GM19239 (cell line): ENCODE measurements around the gene EEFSEC.

Experiments used
- DNase-seq: peaks from one replicate; pipeline ENCODE4 v3.0.0; 2011; ENCODE audit warnings: low spot score; ENCODE audit not compliant: insufficient read length
- FAIRE-seq: peaks from 2 replicates; lab custom pipeline; 2011; peaks lifted over from hg19 to GRCh38; lab: Jason Lieb, UNC

EEFSEC gene

GRCh38 chr3:128267541-128267940 is 114.3 kb downstream of the EEFSEC start:
- FAIRE-seq, result no peak
- no peak for DNase-seq

DNA sequence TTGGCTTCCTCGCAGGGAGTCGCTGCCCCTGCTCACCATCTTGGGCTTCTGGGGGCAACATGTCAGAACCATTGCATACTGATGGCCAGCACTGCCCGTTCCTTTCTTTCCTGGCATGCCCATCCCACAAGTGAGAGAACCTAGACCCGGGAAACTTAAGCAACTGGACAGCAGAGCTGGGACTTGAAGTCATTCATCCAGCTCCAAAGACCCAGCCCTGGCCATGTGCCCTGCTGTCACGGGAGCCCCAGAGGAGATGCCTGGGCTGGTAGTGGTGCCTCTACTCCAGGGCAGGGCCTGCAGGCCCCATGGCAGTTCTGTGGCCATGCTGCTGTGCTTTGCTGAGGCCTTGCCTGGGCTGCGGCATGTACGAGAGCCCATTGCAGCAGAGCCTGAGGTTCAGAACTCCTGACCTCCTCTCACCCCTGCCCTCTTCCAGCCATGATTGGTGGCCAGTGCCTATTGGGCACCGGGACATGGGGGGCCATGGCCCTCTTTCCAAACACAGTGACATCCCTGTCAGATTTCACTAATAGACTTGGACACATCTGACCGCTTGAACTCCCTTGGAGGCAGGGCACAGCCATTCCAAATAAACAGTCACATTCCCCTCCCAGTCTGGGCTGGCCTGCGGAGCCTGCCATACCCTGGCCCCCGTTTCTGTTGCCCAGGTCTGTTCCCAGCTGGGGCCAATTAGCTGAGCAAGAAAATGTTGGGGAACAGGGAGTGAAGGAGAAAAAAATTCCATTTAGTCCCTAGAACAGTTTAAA is 115.9 kb downstream of the EEFSEC start:
- no peak for DNase-seq

GRCh38 chr3:128269796-128270195 is 116.5 kb downstream of the EEFSEC start:
- FAIRE-seq (no peak), DNase-seq (no peak)

More for the DNA sequence above, 115.9 kb downstream of the EEFSEC start:
- FAIRE-seq, result no peak

DNA sequence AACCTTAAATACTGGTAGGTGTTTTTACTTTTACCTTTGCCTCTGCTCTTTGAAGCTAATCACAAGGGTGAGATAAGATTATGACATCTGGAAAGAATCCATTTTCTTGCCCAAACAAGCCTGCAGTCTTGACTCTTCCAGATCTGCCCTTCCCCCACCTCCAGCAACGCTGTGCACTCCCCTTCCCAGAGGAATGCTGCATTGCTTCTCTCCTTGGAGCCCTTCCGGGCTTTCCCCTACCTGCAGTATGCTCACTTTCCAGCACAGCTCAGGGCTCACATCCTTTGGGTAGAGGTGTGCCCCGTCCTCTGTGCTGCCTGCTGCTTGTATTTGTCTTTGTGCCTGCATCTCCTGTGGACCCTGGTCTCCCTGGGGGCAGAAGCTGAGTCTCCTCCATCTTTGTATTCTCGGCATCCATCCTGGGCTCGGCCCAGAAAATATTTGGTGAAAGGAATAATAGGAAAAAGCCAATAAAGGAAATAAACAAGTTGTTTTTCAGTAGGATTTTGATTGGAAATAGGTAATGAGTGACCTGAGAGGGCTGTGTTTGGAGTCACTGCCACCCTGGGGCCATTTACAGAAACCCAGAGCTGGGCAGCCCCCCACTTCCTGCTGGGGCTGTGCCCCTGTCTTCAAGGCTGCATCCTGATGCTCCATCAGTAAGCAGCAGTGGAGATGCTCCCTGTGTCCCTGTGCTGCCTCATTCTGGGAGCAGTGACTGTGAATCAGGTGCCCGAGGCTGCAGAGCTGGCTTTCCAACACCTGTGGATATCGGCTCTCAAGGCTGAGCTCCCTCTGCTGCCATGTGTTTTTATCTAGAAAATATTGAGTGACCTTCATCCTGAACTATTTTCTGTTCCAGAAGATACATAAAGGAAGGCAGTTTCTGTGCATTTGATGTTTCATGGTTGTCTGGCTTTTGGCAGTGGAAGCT is 117.5 kb downstream of the EEFSEC start:
- FAIRE-seq, result no peak
- no peak for DNase-seq

- DNase-seq (no peak), FAIRE-seq (no peak)
Measured at GRCh38 chr3:128271536-128272332, 118.5 kb downstream of the EEFSEC start.

DNA sequence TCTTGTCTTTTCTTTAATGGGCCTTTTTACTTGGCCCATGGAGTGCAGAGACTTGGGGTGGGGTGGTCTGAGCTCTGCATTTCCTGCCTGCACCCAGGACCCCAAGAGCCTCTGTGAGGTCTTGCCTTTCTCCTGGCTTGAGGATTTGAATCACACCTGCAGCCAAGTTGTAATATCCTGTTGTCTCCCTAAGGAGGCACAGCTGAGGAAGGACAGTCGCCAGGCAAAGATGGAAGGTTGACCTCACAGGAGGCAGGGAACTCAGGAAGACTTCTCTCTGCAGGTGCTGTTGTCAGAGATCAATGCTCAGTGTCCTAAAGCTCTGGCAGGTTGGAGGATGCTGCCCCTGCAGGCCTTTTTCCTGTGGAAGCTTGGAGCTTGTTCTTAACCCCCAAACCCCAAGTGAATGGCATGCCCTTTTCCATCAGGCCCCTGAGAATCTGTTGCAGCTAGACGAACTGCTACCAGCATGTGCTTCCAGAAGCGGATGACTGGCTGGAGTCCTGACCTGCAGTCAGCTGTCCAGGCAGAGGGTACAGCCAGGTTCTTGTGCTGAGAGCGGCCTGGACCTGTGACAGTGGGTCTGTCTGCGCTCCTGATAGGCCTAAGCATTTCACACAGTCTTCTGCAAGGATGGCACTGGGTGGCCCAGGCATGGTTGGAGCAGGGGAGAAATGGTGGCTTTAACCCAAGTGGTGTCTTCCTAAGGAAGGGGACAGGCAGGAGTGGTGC is 120.0 kb downstream of the EEFSEC start:
- DNase-seq, result no peak
- no peak for FAIRE-seq

GRCh38 chr3:128273841-128274573 is 120.7 kb downstream of the EEFSEC start:
- FAIRE-seq (no peak), DNase-seq (no peak)

GRCh38 chr3:128274837-128275236 is 121.6 kb downstream of the EEFSEC start:
- FAIRE-seq (no peak), DNase-seq (no peak)

- DNase-seq (no peak), FAIRE-seq (no peak)
Measured at GRCh38 chr3:128275316-128276145, 122.2 kb downstream of the EEFSEC start.

DNA sequence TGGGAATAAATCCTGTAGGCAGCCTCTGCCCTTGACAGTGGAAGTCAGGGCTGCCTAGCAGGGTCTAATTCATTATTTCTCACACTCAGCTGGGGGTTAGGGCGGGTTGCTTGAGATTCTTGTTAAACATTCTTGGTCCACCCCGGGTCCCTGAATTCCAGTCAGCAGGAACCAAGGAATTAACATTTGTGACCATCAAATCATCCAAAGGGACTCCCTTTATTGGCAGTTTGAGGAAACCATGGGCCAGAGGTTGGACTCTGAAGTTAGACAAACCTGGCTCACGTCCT is 122.8 kb downstream of the EEFSEC start:
- FAIRE-seq (no peak), DNase-seq (no peak)

DNA sequence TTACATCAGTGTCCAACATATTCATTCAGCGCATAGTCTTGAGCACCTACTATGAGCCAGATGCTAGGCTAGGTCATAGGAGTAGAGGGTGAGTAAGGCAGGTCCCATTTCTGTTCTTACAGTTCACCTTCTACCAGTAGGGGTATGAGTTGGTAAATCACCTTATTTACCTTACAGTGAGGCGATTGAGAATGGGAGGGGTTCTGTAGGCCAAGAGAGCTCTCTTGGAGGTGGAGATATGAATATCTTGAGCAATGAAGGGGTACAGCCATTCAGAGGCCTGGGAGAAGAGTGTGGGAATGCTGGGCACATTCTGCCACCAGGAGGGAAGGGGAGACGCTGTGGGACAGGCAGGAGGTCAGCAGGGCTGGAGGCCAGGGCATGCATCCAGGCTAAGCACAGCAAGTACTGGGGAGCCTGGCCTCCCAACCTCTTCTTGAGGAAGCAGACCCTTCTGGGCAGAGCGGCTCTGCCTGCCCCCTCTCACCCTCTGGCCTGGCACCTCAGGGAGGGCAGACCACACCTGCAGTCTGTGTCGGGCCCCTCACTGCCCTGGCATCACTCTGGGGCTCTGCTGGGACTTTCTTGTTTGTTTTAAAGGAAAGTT is 123.4 kb downstream of the EEFSEC start:
- FAIRE-seq (no peak), DNase-seq (no peak)

DNA sequence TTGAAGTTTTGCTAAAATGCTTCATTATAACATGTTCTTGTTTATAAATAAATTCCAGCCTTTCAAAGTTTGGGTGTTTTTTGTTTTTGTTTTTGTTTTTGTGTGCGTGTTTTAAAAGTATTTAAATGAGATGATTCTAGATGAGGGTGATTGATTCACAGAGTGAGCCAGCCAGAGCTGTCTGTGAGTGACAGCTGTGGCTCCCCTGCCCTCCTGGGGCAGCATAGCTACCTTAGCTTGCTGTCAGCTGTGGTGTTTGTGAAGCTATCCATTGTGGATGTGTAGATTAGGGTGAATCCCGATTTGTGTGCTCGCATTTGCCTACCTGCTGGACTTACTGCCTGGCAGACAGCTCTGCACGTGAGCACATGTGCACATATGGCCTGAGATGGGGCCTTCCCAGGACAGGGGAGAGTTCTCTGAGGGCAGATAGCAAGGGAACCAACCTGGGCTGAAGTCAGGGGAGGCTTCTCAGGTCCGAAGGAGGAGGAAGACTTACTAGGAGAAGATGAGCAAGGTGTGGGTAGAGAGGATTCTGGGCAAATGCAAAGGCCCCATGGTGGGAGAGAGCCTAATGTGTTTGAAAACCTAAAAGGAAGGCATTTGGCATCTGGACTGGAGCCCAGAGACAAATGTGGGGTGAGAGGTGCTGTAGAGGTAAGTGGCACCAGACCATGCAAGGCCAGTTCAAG is 124.2 kb downstream of the EEFSEC start:
- DNase-seq, result no peak
- no peak for FAIRE-seq

DNA sequence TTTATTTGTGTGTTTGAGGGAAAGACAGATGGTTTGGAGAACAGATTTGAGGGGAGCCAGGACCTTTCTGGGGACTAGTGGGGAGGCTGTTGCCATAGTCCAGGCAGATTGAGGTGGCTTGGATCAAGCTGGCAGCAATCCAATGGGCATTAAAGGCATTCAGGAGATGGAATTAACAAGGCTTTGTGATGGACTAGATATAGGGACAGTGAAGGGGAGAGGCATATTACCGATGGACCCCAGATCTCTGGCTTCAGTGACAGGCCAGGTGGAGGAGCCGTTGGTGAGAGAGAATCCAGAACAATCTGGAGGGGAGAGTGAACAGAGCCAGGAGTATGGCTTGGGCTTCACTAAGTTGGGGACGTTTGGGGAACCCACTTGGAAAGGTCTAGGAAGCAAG is 124.8 kb downstream of the EEFSEC start:
- DNase-seq, result no peak
- no peak for FAIRE-seq

GRCh38 chr3:128278761-128279600 is 125.7 kb downstream of the EEFSEC start:
- FAIRE-seq (no peak), DNase-seq (no peak)

DNA sequence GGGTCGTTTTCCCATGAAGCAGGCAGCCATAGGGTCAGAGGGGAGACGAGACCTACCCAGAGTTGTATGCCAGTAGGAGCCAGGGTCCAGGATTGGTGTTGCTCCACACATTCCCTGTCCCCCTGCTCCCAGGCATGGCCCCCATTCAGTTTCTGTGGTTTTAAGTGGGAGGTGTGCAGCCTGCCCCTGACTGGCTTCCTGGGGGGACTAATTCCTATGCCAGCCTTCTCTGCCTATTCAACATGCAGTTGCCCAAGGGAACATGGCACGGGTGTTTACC is 126.3 kb downstream of the EEFSEC start:
- FAIRE-seq (no peak), DNase-seq (no peak)

DNA sequence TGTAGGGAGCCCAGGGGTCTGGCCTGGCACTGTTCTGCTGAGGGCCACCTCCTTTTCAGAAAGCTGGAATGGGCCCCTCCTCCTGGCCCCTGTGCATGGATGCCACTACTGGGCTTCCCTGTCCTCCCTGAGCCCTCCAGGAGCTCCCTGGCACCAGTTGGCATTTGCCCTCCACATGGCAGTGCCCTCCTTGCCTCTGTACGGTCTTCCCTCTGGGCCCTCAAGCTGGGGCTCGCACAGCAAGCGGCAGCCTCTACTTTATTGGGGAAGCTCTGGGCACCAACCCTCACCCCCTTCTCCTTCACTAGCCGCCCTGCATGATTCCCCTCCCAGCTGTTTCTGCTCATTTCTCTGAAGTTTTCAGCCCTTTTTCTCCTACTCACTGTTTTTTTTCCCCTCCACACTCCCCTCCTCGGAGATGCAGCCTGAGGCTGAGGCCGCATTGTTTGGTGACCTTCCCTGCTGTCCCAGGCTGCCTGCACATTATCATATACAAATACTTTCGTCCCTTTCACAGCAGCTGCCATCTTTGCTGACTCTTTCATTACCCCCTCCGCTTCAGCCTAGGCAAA is 127.3 kb downstream of the EEFSEC start:
- DNase-seq (no peak), FAIRE-seq (no peak)

DNA sequence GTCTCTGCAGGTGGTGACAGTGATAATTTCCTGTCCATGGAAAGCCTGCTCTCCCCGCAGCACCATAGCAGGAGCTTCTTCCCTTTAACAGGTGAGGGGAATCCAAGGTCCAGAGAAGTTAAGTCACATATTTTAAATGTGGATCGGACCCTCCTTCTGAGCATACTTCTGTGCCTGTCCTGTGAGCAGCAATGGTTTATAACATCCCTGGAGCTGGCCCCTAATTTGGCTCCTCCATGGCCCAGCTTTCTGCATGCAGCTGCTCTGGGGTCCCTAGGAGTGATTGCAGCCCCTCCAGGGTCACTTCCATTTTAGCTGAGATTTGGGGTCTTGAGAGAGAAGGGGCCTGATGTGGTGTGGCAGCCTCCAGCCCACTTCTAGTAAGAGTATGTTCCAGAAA is 127.8 kb downstream of the EEFSEC start:
- no peak for FAIRE-seq

More for the DNA sequence above, 127.8 kb downstream of the EEFSEC start:
- no peak for DNase-seq
